Retinal pigment epithelial cell (primary cell): ENCODE measurements around the gene PPP1R13B.

ENCODE experiments used
- DNase-seq: peaks from one replicate; pipeline ENCODE4 v3.0.0-alpha.2; 2010; ENCODE audit warnings: low read depth
- H3K4me3 ChIP-seq: 2 replicates; pipeline ENCODE4 v1.5.1; 2011; ENCODE audit warnings: mild to moderate bottlenecking, low read length, control low read depth, moderate library complexity
- CTCF ChIP-seq: conservative IDR thresholded peaks from 2 replicates; pipeline ENCODE4 v1.5.1; 2011; ENCODE audit warnings: low read depth, low read length, control low read depth, inconsistent platforms

Gene PPP1R13B

GRCh38 chr14:103690332-103690731, 157.0 kb downstream of the PPP1R13B start:
- no peak overlapping the region for H3K4me3 ChIP-seq
- no peak for TF ChIP-seq CTCF
- DNase-seq: no peak

GRCh38 chr14:103688906-103689902, 158.2 kb downstream of the PPP1R13B start:
- no peak overlapping the region for H3K4me3 ChIP-seq
- peak; percentile 43 for DNase-seq
- TF ChIP-seq CTCF: no peak

- no peak for TF ChIP-seq CTCF
- no peak overlapping the region for H3K4me3 ChIP-seq
- DNase-seq: no peak
Measured at GRCh38 chr14:103688441-103688840, 158.9 kb downstream of the PPP1R13B start.

- DNase-seq: no peak
- no peak overlapping the region for H3K4me3 ChIP-seq
- no peak for TF ChIP-seq CTCF
Measured at GRCh38 chr14:103687712-103688111, 159.7 kb downstream of the PPP1R13B start.

GRCh38 chr14:103686831-103687485, 160.4 kb downstream of the PPP1R13B start:
- no peak overlapping the region for H3K4me3 ChIP-seq
- peak; percentile 53 for DNase-seq
- no peak for TF ChIP-seq CTCF

GRCh38 chr14:103685276-103686211, 161.8 kb downstream of the PPP1R13B start:
- no peak for DNase-seq
- H3K4me3 ChIP-seq: no peak overlapping the region
- TF ChIP-seq CTCF: no peak
